AG08396 (cell line): ENCODE measurements around the gene TBPL1.

Experiments
- DNase-seq: peaks from one replicate; pipeline ENCODE4 v3.0.0; 2012; ENCODE audit warnings: low spot score, mixed read lengths

Gene TBPL1

DNA sequence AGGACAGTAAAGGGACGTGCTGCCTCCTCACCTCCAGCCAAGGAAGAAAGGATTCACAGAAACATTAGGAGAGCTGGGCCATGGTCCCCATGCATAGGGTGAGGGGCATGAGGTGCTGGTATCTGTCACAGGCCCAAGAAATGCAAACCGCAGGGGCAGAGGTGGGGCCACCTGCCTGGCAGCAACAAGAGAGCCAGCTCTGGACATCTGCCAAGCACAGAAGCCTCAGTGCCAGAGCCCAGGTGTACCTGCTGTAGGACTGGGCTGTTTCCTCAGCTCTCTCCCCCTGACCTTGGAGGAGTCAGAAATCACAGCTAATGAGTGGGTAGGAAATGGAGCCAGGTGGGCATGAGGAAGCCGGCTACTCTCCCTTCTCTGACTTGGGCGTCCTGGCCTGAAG lies 54.1 kb downstream of the TBPL1 start:
- no peak for DNase-seq

DNA sequence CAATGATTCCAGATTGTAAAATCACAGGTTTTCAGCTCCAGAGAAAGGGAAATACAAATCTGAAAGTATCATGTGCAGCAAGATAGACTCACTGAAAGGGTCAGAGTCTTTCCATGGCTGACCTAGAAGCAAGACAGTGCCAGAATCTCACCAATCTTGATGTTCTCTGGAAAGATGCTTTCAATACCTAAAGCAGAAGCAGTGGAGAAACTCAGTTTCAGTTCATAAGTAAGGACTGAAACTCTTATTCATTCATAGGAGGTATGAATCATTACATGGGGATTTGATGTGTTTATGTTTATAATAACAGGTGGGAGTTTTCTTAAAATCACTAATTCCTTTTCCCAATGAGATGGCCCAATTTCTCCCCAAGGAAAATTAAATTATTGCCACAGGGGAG lies 56.9 kb downstream of the TBPL1 start:
- no peak for DNase-seq

DNA sequence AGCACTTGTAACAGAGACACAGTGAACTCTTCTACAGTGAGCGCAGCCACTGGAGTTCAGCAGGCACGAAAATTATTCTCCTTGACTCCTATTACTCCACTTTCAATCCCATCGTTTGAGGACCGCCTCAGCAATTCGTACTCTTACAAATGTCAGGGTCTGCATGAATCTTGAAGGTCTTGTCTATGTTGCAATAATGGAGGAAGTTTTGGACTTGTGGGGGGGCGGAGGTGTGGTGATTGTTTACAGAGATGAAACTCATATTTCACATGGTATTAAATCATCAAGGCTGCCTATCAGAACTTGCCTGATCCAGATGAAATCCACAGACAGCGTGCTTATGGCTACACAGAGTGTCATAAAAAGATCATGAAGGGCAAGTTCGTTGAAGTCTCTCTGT lies 57.4 kb downstream of the TBPL1 start:
- no peak for DNase-seq

DNA sequence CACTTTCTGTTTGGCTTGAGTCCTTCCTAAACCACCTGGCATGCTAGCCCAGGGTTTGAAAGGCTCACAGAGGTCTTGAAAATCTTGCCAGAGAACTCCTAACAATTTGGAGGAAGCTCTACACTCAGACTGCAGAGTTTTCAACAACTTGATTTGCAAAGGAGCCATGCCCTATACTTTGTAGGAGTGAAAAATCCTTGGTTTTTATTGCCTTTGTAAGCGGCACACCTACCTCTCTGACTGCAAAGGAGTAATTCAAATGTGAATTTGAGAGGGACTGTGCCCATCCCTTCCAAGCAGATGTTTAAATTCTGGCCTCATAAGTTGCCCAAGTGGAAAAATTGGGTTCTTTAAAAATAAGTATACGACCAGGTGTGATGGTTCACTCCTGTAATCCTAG lies 58.0 kb downstream of the TBPL1 start:
- no peak for DNase-seq

DNA sequence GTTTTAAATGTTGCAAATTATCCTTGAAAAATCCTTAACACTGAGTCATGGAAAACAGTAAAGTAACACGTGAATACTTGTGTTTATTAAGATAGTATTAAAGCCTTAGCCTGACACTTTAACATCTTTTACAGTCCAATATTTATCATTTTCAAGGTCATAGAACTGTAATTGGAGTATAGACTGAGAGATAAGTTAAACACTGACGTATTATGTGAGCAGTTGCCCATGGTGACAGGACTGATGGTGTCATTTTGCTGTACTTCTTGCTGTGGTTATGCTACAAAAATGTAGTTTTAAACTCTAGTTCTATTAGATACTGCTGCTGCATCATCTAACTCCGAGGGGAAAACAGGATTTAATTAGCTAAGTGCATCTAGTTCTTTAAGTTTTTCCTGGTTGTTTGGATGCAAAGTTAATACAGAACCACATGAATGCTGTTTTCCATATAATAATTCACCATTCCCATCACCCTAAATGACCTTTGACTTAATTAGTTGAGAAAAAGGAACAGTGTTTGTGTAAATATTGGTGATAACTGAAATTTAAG lies 61.6 kb downstream of the TBPL1 start:
- no peak for DNase-seq

DNA sequence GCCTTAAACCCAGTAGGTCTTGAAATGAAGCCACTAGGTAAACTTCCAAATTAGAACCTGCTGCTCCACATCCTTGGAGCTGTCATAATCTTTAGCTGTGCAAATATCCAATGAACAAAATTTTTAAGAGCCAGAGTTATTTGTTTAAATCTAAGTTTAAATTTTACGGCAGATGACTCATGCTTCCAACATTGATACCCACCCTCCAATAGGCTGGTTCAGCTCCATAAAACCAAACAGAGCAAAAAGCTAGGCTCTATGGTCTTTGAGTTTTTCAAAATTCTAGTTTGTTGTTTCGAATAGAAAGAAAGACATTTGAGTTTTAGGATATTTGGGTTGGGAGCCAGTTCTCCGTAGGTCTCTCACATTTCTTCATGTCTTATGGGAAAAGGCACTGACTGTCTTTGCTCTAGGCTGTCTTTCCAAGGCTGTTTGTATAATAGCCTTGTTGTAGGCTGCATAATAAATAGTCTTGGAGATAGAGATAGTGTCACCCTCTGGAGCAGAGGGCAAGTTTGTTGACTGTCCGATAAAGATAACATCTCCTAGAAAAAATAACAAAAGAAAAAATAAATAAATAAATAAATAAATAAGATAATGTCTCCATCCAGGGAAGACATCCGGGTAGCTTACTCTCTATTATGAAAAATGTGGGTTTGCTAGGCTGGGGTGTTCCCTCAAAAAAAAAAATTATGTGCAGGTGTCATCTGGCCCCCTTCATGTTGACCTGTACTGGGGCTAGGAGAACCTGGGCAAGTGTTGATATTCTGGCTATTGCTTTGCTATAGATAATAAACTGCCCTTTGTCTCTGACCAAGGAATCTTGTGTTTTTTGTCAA lies 62.9 kb downstream of the TBPL1 start:
- DNase-seq = no peak

DNA sequence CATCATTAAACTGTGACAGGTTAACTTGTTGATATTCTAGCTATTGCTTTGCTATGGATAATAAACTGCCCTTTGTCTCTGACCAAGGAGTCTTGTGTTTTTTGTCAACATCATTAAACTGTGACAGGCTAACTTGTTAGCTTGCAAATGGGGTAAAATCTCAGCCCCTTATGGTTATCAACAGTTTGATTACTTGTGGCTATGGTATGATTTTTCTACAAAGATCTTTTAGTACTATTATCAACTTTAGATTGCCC lies 63.5 kb downstream of the TBPL1 start:
- DNase-seq = no peak

DNA sequence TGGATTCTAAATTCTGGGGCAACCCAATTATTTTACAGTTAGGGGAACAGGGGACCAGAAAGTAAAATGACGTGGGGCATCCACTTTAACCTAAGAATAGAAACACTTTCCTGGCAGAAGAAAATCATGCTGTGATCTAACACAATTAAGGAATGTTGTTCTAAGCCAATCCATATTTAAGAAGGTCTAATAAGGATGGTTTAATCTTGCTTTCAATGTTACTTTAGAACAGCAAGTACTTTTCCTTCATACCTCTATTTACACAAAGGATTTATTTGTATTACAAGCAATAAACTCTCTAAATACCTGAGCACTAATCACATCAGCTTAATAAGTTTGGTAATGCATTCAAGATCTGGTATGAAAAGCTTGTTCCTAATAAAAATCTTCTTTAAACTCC lies 67.0 kb downstream of the TBPL1 start:
- no peak for DNase-seq

DNA sequence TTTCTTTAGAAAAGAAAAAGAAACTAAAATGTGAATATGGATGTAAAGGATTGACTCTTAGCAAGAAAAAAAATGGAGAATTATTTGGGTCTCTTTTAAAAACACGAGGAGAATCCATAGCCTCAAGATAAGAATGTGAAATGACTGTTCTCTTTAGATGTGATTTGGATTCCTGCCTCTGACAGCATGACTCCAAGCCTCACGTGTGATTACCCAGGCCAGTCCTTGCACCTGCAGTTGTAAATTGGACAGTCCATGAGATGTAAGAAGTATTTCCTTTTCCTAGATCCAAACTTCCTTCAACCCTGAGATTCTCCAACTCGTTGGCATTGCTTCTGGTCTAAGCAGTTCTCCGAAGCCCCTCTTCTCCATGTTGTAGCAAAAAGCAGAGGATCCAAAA lies 67.5 kb downstream of the TBPL1 start:
- no peak for DNase-seq

DNA sequence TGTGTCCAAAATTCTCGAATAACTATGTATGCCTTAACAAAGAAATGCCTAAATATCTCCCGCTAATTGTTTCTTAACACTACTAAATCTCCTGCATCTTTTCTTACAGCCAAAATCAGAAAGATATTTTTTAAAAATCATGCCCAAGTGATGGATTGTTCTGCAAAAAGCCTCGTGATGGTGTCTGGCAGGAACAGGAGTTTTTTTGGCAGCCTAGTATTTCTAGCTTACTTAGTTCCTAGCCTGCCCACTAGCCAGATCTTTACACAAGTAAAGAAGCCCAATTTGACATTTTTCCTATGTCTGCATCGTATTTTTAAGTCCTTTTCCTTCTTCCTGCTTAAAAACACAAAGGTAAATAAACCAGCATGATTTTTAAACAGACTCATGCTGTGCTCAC lies 67.9 kb downstream of the TBPL1 start:
- DNase-seq = no peak

DNA sequence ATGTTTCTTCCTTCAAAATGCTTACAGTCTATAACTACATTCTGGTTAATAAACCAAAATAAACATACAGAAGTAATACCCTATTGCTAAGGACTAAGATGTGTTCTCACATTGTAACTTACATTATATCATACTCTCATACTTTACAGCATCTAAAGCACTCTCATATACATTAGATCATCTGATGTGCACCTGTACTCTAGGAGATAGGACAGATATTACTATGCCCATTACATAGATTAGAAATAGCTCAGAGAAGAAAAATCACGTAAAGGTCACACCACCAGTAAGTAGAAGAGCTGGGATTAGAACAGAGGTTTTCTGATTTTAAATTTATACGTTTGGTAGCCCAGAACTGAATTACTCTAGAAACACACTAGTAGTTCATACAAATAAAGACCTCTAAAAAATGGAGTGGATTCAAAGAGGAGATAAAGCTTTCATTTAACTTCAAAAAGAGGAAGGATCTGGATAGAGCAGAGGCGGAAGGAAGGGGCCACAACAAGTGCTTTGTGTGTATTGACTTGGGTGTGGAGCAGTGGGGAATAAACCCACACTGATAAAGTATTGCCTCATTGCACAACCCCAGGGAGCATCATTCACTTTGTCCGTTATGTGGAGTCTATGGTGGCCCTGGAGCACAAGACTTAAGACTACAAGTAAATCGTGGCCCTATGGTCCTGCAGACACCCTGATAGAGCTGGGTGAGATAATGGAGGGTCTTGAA lies 68.5 kb downstream of the TBPL1 start:
- no peak for DNase-seq

DNA sequence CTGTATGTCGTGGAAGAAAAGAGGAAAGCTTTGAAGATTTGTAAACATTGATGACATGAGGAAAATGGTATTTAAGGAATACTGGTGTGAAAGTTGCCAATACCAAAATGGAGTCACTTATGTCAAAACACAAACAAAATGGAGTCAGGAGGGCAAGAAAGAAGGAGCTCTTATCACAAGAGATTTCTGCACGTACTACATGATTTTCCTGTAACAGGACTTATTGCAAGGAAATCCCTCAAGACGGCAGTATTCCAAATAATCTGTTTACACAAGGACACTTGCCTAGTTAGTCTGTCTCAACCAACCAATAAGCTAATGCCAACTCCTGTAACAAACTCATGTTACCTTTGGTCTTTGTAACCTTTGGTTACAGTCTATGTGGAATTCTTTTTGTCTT lies 69.6 kb downstream of the TBPL1 start:
- no peak for DNase-seq

DNA sequence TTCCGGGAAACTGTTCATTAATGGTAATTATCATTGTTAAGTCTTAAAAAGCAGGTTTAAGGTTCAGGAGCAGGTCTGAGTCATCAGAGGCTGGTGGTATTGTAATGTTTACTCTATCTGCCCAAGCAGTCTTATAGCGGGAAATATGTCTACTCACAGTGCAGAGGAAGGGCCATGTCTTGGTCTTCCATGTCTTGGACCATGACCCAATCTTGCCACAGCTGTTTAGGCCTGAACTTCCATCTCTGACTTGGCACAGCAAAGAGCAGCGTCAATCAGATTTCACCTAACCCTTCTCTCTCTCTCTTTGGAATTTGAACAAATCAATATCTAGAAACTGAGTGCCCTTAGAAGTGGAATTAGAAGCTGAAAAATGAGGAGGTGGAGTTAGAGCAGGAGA lies 73.6 kb downstream of the TBPL1 start:
- DNase-seq = no peak

DNA sequence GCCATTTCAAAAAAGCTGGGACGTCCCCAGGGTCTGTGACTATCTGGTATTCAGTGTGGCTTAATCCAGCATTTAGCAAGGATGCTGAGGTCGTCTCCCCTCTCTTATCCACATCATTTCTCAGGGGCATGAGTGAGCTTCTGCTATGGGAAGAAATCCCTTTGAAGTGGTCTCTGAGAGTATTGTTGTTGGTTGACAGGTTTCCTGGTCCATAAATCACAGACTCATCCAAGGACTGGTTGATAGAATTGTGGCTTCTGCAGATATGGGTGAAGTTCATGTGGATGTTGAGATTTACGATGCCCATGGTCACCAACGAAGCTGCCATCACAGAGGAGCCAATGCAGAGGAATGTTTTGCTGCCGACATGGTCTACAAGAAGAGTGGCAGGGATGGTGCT lies 75.4 kb downstream of the TBPL1 start:
- no peak for DNase-seq

DNA sequence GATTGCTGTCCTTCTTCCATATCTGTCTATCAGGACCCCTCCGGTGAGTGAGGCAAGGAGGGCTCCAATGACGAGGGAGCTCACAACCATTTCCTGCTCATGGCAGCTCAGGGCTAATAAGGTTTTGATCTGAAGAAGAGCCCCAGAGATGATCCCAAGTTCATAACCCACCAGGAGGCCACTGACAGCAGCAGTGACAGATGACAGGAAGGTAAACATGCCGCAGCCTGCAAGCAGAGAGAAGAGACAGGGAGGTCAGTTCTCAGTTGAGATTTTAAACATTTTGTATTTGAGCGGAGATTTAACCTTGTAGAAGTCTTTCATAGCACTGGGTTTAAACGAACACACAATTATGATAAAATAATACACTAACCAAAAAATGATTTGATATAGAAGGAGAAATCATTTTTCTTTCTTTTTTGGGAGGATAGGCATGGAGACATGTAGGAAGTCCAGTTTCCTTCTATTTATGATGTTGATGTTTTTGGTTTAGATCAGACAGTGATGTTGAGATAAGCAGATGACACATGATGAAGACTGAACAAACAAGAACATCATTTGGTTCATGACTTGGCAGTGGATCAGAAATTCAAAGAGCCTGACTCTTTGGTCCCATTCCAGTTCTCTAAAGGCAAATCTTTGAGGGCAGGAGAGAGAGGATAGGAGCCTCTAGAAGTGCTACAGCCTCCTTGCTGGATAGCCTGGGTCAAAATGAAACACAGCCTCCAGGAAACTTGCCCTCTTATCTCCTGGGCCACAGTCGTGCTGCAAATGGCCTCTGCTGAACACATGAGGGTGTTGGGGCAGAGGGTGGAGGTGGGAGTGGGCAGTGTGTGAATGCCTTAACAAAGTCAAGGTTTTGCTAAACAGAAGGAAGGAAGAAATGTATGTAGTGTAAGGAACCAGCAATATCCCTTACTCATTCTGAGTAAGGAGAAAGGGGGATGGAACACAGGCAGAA lies 76.8 kb downstream of the TBPL1 start:
- DNase-seq = peak; percentile 10

DNA sequence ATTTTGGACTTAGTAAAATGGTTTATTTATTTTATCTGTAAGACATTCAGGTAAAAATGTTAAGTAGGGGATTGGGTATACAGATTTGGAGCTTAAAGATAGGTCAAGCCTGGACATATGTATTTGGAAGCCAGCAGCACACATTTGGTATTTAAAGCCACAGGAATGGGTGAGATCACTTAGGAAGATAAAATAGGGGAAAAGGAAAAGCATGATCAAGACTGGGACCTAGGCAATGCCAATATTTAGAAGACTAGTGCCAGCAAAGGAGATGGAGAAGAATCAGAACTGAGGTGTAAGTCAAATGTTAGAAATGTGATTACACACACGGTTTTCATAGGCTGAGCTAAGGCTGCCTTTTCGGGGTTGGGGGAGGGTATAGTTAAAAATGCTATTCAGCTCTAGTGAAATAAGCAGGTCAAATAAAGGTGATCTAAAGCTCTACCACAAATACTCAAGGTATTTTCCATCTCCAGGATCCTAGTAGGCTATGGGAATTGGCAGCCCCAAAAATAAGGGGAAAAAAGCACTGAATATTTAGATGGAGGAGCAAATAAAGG lies 78.8 kb downstream of the TBPL1 start:
- DNase-seq = no peak

DNA sequence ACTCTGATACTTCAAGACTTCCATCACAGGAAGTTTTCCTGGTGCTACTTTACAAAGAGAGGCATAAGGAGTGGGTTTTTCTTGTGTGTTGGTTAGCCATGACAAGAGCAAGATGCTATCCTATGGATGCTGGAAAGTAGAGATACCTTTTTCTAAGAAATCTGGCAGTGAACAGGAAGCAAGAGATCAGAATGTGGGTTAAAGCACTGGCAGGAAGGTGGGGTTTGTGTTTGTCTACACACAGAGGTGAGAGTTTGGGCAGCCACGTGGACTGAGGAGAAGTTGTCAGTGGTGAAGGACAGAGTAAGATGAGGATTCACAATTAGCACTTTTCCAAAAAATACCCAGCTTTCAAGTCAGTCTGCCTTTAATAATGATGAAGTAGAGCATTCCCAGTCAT lies 81.5 kb downstream of the TBPL1 start:
- DNase-seq = no peak

DNA sequence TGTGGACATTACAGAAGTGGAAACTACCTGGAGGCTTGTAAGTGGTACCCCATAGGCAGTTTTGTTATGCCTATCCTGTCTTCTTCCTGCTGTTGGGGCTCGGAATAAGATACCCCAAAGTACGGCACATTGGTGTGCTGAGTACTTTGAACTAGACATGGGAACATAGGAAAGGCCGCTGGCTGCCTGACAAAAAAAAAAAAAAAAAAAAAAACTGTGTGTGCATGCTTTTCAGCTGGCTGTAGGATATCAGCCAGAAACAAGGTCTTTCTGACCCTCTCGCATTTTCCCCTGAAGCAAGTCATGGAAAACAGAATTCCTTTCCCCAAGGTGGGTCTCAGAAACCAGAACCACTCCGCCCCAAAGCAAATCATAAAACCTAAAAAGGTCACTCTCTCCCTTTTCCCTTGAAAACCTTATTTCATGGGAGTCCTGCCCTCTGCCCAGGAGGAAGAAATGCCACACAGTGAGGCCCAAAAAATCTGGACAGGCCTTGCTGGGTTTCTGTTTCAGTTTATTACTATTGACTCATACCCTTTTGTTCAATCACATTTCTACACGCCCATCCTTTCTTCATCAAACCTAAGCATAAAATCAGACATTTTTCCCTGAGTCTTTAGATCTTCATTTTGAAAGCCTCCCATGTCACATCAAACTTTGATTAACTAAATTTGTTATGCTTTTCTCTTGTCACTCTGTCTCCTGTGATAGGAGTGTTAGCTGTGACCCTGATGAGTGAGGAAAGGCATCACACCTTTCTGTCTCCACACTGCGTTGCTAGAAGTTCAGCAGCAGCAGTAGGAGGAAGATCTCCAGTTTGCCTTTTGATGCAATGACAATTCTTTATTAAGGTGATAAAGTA lies 82.2 kb downstream of the TBPL1 start:
- no peak for DNase-seq

DNA sequence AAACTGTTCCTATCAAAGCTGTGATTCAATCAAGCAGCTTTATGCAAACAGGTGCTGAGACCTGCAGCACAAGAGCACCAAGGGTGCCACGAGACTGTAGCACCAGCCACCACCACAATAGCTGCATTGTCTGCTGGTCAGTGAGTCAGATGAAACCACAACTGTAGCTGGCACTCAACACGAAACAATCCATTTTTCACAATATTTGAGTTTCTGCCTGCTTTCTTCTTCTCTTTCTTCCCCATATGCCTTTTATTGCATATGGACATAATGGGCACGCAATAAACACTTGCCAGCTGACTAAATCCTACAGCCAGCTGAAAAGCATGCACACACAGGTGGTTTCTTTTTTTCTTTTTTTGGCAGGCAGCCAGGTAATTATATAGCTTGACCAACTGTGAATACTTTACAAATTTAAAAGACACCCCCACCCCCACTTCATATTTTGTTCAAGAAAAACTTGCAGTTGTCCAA lies 82.8 kb downstream of the TBPL1 start:
- DNase-seq = no peak

DNA sequence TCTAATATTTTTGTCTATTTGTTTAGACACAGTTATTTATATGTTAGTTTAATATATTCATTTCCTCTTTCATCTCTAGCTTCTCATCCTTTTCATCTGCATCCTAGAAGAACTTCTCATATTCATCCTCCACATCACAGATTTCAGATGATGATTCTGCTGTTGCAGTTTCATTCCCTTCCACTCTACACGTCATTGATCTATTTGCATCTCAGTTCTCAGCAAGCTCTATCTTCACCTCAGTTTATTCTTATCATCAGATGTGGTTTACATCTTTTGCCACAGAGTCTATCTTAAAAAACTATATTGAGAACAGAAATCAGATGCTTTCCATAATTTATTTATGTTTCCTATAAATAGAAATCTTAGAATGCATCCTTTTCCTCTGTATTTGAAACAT lies 86.1 kb downstream of the TBPL1 start:
- no peak for DNase-seq
